VCaP (cell line): ENCODE data around the gene PDLIM4.

Source experiments
- H3K27ac ChIP-seq: fragments of 450-650 bp; 2 replicates; pipeline ENCODE4 v1.5.1; 2017
- CTCF ChIP-seq: fragments of 450-650 bp; conservative IDR thresholded peaks from 2 replicates; pipeline ENCODE4 v1.5.1; 2017; ENCODE audit warnings: mild to moderate bottlenecking, moderate library complexity

The PDLIM4 gene

GRCh38 chr5:132266836-132267160, 9.3 kb downstream of the PDLIM4 start:
- H3K27ac ChIP-seq = no peak overlapping the region
- no peak for TF ChIP-seq CTCF

GRCh38 chr5:132267166-132267739, 9.8 kb downstream of the PDLIM4 start:
- H3K27ac ChIP-seq = no peak overlapping the region
- TF ChIP-seq CTCF = no peak

- no peak for TF ChIP-seq CTCF
- H3K27ac ChIP-seq = no peak overlapping the region
Measured at GRCh38 chr5:132267931-132268768, 10.7 kb downstream of the PDLIM4 start.

- no peak overlapping the region for H3K27ac ChIP-seq
- no peak for TF ChIP-seq CTCF
Measured at GRCh38 chr5:132268769-132269551, 11.5 kb downstream of the PDLIM4 start.

GRCh38 chr5:132269635-132270334, 12.3 kb downstream of the PDLIM4 start:
- TF ChIP-seq CTCF = no peak
- H3K27ac ChIP-seq = no peak overlapping the region

- H3K27ac ChIP-seq = no peak overlapping the region
- TF ChIP-seq CTCF = no peak
Measured at GRCh38 chr5:132270335-132270665, 12.8 kb downstream of the PDLIM4 start.

- no peak for TF ChIP-seq CTCF
- H3K27ac ChIP-seq = no peak overlapping the region
Measured at GRCh38 chr5:132270706-132271105, 13.2 kb downstream of the PDLIM4 start.
